Effector CD4-positive, alpha-beta T cell (primary cell): ENCODE measurements around the gene ZNF181.

ENCODE experiments used
- DNase-seq: peaks from one replicate; pipeline ENCODE4 v3.0.0-alpha.2; 2020

The ZNF181 gene

DNA sequence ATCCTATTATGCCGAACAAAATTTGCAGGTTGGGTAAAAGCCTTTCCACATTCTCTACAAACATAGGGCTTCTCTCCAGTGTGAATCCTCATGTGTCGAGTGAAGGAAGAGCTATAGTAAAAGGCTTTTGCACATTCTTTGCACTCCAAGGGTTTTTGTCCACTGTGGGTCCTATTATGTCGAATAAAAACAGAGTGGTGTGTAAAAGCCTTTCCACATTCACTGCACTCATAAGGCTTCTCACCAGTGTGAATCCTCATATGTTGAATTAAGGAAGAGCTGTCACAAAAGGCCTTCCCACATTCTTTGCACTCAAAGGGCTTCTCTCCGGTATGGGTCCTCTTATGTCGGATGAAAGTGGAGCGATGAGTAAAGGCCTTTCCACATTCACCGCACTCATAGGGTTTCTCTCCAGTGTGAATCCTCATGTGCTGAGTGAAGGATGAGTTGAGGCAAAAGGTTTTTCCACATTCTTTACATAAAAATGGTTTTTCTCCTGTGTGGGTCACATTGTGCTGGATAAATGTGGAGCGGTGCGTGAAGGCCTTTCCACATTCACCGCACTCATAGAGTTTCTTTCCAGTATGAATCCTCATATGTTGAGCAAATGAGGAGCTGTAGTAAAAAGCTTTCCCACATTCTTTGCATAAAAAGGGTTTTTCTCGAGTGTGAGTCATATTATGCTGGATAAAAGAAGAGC is 25.3 kb downstream of the ZNF181 start:
- no peak for DNase-seq

- DNase-seq: no peak
Observed at GRCh38 chr19:34766386-34766785, 32.3 kb downstream of the ZNF181 start.

DNA sequence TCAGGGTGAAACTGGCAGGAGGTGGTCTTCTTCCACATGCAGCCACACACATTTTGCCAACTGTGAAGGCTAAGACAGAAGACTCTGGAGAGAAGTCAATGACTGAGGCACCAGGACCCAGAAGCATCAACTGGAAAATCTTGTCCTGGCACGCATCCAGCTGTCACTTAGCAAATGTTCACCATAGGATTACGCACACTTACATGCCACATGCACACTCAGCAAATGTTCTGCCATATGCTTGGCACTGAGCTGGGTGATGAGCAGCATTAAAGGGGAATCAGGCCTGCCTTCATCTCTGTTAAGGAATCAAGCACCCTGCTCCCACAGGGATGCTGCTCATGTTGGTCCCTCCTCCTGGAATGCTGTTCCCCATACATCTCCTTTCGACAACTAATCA is 33.9 kb downstream of the ZNF181 start:
- no peak for DNase-seq

- peak; percentile 82 for DNase-seq
Observed at GRCh38 chr19:34772697-34773554, 38.9 kb downstream of the ZNF181 start, which contains the start of gene ZNF599. Gene ZNF599, minus strand, starts transcription at chr19:34773215. Its CDS starts 374 bp downstream, at chr19:34772841.

GRCh38 chr19:34773555-34773864 is 39.5 kb downstream of the ZNF181 start:
- DNase-seq: no peak

DNA sequence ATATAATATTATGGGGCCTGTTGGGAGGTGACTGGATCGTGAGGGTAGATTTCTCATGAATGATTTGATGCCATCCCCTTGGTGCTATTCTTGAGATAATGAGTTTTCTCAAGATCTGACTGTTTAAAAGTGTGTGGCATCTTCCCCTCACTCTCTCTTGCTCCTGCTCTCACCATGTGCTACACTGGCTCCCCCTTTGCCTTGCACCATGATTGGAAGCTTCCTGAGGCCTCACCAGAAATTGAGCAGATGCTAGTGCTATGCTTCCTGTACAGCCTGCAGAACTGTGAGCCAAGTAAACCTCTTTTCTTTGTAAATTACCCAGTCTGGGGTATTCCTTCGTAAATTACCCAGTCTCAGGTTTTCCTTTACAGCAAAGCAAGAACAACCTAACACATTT is 40.8 kb downstream of the ZNF181 start:
- no peak for DNase-seq

DNA sequence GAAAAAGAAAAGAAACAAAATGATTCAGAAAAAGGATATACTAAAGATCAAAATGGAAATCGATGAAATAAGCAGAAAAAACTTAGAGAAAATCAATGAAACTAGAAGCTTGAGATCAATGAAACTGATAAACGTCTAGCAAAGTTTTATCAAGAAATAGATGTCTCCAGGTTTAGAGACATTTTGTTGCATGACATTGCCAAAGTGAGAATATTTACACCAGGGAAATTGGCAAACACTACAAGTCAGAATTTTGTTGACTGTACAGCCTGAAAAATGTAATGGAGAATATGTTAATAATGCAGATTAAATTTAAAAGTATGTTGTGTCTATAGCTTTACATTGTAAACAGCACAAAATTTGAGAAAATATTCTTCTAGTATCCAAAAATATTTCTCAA is 44.3 kb downstream of the ZNF181 start:
- DNase-seq: no peak

DNA sequence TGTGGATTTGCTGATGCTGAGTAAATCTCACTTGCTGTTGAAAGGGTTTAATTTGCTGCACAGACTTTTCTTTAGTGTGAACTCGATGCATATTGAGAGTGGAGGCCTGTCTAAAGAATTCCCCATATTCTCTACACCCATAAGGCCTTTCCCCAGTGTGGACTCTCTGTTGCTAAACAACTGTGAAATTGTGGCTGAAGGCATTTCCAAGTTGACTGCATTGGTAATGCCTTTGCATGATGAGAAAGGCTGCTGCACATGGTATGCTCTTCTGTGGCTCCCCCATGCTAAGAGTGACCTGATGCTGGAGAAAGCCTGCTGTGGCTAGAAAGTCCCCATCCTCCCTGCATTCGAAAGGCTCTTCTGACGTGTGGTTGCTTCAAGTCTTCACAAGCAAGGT is 45.6 kb downstream of the ZNF181 start:
- no peak for DNase-seq

GRCh38 chr19:34786236-34786635 is 52.2 kb downstream of the ZNF181 start:
- DNase-seq: no peak

GRCh38 chr19:34787059-34787824 is 53.2 kb downstream of the ZNF181 start:
- no peak for DNase-seq

DNA sequence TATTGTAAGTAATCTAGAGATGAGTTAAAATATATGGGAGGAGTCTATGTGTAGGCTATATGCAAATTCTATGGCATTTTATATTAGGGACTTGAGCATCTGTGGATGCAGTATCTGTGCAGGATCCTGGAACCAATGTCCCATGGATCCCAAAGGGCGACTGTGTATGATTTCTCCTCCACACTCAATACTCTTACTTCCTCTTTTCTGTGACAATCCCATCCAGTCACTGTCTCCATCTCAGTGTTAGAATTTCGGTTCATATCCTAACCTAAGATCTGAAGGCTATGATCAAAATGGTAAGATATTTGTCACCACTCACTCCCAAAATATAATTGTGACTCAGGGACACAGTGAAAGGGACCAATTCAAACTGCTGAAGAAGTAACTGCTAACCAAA is 54.0 kb downstream of the ZNF181 start:
- DNase-seq: no peak

DNA sequence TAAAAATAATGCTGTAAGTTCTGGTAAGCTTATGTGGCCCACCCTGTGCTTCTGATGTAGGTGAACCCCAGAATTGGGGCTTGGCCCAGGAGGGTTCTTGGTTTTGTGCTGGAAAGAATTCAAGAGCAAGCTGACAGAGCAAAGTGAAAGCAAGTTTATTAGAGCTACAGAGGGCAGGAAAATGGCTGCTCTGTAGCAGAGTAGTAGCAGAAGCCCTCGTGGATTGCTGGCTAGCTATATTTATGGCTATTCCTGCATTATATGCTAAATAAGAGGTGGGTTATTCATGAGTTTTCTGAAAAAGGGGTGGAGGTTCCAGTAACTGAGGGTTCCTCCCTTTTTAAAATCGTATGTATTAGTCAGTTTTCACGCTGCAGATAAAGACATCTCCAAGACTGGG is 59.5 kb downstream of the ZNF181 start:
- DNase-seq: no peak

GRCh38 chr19:34794066-34794960 is 60.3 kb downstream of the ZNF181 start:
- DNase-seq: no peak
